Raji (cell line): Measurements from ENCODE around the gene ENOX1.

Experiments
- POLR2A ChIP-seq: IDR thresholded peaks from 2 replicates; pipeline ENCODE4 v1.6.1; 2011; ENCODE audit warnings: low read depth, low read length, control low read depth; ENCODE audit not compliant: insufficient read depth

The ENOX1 gene

DNA sequence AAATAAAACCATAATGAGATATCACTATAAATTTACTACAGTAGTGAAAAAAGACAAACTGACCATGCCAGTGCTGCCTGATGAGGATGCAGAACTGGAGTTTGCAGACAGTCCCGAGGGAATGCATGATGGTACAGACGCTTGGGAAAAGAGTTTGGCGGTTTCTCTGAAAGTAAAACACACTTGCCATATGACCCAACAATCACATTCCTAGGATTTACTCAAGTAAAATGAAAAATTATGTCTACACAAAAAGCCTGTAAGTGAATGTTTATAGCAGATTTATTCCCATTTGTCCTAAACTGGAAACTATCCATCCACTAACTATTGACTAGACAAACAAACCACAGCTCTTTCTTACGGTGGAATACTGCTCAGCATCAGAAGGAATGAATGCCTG, 492.4 kb downstream of the ENOX1 start:
- no peak for TF ChIP-seq POLR2A

DNA sequence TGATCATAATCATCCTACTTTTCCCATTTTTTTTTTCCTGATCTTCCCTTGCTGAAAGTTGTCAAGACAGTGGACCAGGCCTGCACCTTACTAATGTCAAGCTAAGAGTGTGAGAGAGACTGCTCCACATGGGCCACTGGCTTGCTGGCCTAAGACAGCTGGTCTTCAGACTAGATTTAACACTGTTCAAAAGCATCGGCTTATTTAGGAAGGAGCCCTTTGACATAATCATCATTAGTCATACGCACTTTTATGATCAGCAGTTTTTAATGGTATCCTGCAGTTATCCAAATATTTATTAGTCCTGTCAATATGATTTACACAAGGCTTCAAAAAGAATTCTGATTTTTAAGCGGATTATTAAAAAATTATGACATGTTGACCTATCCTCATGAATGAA, 492.8 kb downstream of the ENOX1 start:
- TF ChIP-seq POLR2A: no peak

- no peak for TF ChIP-seq POLR2A
Measured at GRCh38 chr13:43293561-43293960, 493.2 kb downstream of the ENOX1 start.

GRCh38 chr13:43293008-43293407, 493.8 kb downstream of the ENOX1 start:
- TF ChIP-seq POLR2A: no peak

- TF ChIP-seq POLR2A: no peak
Measured at GRCh38 chr13:43291287-43292060, 495.3 kb downstream of the ENOX1 start.

- TF ChIP-seq POLR2A: no peak
Measured at GRCh38 chr13:43289470-43290255, 497.1 kb downstream of the ENOX1 start.

DNA sequence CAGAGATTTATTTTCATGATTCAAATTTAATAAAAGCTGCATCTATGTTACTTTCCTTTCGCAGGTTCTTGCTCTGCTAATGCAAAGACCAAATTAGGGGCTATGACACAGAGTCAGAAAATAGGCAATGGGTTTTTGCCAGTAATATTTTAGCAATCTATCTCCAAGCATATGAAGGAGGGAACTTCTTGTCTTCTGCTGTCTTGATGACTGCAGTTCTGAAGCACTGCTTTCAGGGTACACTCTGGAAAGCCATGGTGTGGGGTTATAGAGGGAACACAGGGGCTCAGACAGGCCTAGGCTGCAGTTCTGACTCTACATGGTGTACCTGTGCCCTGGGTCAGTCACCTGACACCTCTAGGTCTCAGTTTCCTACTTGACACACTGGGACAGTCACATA, 500.0 kb downstream of the ENOX1 start:
- no peak for TF ChIP-seq POLR2A

DNA sequence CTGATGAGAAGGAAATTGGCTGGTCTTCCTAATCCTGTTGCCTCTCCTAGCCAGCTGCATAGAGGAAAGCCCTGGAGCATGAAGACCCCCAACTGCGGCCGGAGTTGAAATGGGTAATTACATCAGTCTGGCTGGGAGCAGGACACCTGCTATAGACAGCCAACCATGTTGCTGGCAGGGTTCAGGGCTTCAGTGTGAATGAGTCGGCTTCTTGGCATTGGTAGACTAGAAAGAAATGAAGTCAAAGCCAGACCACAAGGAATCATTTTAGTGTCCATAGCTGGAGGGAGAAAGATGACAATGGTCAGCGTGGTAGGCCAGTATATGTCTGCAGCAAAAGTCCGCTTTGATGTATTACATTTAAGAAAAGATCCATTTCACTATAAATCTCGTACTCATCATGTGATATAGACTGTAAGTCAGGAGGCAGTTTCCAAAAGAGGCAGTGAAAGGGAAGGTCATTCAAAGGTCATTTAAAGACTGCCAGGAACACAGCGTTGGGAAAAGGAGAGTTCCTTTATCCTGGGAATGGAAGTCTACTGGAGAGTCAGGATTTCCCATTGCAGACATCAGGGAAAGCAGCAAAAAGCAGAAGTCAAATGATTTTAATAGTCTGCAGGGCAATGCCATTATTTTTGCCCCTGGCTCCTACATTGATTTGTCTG, 500.7 kb downstream of the ENOX1 start:
- TF ChIP-seq POLR2A: no peak

- no peak for TF ChIP-seq POLR2A
Measured at GRCh38 chr13:43284162-43284561, 502.6 kb downstream of the ENOX1 start.

DNA sequence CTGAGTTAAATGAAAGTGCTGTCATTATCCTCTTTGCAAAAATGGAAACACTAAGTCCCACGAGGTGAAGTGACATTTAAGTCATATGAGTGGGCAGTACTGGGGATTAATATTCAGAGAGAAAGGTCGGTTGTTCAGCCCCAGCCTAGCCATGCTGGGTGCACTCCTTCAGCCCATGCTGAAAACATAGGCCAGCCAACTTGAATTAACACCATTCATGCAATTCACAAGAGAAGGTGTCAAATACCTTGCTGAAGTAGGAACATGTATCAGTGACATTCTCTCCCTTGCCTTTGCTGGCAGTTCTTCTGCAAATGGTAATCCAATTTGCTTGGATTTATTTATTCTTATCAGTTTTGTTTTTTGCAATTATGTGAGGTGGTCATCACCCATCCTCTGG, 507.1 kb downstream of the ENOX1 start:
- no peak for TF ChIP-seq POLR2A

DNA sequence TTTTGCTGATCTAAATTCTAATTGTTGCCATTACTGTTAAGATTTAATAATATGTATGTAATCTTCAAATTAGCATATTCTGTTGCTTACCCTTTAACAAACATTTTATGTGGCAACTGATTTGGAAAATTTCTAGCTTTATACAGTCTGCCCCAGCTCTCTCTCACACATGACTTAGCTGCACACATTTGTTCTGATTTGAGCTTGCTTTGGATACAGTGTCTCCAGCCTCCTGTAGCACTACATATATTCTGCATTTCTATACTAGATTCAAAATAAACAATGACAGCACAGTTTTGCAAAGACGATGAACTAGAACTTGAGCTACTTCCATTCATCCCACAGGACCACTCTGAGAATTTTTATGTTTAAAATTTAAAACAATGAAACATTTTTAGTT, 508.6 kb downstream of the ENOX1 start:
- no peak for TF ChIP-seq POLR2A

DNA sequence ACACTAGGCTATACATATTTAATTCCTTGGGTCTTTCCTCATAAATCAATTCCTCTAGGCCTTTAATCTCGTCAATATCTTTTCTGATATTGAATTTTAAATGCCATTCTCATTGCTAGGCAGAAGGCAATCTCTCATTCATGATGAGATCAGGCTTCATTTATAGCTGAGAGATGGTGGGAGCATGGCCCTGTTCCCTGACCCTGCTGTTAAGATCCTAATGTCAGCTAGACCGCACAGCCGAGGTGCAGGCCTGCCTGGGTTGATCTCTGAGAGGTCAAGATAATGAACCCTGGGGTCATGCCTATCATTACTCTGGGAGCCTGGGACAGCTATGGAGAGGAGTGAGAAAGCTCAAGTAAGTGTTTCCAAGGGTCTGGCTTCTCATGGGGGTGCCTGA, 509.6 kb downstream of the ENOX1 start:
- TF ChIP-seq POLR2A: no peak

DNA sequence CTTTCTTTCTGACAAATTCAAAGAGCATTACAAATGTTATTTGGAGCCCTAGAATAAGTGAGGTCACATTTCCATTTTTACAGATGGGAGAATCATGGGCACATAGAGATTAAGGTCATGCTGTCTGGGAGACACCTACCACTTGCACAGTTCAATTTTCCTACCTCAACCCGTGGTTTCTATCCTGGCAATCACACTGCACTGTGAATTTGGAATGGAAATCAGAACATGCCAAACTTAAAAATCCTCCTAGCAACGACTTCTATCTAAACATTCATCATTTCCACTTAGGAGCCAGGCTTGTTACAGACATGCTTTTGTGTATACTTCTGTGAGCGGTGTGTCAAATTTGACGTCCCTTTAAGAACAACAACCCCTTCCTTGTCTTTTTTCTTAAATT, 511.9 kb downstream of the ENOX1 start:
- TF ChIP-seq POLR2A: no peak

DNA sequence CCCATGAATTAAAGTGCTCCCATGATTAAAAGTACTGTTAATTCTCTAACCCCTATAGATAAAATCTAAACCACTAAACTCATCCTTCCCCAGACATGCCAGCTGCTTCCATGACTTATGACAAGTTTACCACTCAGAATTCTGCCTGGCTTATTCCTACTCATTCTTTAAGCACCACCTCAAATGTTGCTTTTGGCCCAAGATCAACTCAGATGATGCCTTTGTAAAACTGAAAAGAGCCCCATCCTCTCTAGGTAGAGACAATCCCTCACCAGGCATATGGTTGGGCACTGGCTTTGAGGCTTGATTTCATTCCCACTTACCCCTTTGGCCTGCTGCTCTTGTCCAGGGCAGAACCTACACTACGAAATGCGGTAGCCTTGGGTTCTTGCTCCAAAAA, 513.4 kb downstream of the ENOX1 start:
- TF ChIP-seq POLR2A: no peak

- no peak for TF ChIP-seq POLR2A
Measured at GRCh38 chr13:43272851-43273250, 513.9 kb downstream of the ENOX1 start.

GRCh38 chr13:43271152-43271551, 515.6 kb downstream of the ENOX1 start:
- no peak for TF ChIP-seq POLR2A
